Urothelium cell line (cell line): ENCODE data around the gene TEX12.
A peak's percentile ranks its signal among the peaks of the same experiment; 100 is the strongest.
"Not testable (repeated sequence)": the region's sequence is repeated elsewhere in the genome, so short reads cannot be mapped to it uniquely, and the experiment has no call there.

ENCODE experiments used
- DNase-seq: peaks from one replicate; pipeline ENCODE4 v3.0.0; 2011; ENCODE audit warnings: low spot score, mixed read lengths
- FAIRE-seq: peaks from 2 replicates; lab custom pipeline; 2011; peaks lifted over from hg19 to GRCh38; lab: Jason Lieb, UNC

Gene TEX12, protein sequence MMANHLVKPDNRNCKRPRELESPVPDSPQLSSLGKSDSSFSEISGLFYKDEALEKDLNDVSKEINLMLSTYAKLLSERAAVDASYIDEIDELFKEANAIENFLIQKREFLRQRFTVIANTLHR

DNA sequence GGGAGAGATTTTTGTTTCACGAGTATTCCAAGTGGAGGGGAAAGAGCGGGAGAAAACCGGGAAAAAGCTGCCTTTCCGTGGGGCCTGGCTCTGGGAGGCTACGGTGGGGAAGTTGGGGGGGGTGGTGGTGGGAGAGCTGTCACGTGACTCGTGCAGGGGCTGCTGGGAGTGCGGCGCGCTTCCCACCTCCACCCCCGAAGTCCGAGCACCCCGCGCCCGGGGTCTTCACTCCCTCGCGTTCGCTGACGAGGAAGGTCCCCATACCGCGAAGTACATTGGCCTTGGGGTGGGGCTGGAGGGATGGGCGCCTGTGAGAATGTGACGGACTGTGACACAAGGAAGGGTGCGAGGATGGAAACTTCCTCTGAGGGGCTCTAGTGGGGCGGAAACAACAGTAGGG lies at the start of gene TEX12:
TEX12 (plus strand) TSS at position 228 of the 400 bp plus-strand sequence. CDS start 1,897 bp downstream, outside the sequence.
- peak; percentile 69 for FAIRE-seq

GRCh38 chr11:112118176-112118575 lies 49.0 kb upstream of the TEX12 start:
- FAIRE-seq (no peak), DNase-seq (no peak)

More for the DNA sequence above, at the start of gene TEX12:
- DNase-seq, result no peak

GRCh38 chr11:112121981-112122615 lies 45.1 kb upstream of the TEX12 start:
- no peak for DNase-seq
- FAIRE-seq, result no peak

DNA sequence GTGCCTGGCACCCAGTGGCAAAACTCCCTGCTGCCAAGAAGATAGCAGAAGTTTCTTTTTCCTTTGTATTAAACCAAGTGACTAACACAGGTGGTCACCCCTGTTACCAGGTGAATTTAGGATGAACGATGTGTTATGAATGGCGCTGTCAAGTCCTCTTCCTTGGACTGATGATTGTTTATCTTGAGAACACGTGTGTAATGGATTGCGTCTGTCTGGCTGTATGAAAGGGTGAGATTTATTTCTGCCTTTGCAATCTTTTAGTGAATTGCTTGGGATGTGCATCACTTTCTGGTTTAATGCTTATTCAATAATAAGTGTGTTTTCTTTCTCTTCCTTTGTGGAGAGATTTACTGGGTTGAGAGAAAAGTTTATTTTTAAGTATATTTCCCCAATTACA lies 44.0 kb upstream of the TEX12 start:
- FAIRE-seq, result no peak
- DNase-seq, result no peak

DNA sequence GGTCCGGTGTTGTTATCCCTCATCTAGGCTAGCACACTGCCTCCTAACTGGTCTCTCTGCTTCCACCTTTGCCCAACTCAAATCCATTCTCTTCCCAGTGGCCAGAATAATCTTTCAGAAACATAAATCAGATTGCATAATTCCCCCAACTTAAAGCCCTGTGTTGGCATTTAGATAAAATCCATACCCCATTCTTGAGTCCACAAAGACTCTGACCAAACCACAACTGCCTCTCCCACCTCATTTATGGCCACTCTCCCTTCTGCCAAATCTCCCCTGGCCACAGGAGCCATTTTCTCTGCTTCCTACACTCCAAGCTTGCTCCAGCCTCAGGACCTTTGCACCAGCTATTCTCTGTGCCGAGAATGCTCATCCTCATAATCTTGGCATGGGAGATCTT lies 40.1 kb upstream of the TEX12 start:
- DNase-seq (no peak), FAIRE-seq (no peak)

DNA sequence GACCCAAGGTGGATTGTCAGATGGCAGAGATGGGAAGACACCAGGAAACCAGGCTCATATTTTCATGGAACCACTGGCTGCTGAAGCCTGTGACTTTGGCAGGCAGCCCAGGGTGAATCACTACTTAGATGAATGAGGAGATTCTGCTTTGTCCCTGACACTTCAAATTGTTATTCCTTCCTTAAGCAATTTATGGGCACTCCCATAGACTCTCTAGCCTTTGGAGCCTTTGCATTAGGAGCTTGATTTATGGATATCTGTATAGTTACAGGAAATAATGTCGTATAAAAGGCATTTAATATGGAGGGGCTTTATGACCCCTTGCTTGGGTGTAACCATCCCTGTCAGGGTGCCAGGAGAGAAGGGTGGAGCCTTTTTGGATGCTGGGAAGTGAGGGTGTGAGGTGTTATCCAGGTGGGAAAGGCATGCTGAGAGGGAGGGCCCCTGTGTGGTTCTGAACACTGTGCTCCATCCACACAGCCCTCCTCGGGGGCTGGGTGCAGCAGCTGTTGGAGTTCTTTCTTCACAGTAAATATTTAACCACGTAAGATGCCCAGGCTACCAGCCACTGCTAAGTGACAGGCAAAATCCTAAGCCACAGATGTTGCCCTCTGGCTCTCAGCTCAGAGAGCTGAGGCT lies 38.6 kb upstream of the TEX12 start:
- FAIRE-seq (no peak), DNase-seq (peak; percentile 89)

GRCh38 chr11:112129656-112130055 lies 37.5 kb upstream of the TEX12 start:
- FAIRE-seq (no peak), DNase-seq (no peak)

DNA sequence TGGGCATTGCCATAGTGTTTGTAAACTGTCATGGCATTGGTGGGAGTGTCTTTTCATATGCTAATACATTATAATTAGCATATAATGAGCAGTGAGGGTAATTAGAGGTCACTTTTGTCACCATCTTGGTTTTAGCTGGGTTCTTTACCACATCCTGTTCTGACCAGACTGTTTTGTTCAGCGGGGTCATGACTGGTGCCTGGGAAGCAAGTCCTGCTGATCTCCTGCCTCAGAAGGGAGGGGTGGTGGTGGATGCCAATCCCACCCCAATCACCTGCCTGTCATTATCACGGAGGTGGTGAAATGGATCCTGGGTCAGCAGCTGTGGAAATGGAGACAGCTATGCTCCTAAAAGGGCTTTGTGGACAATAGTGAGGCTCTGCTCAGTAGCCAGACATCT lies 34.4 kb upstream of the TEX12 start:
- FAIRE-seq, result peak; percentile 63
- DNase-seq, result peak; percentile 25

- FAIRE-seq, result no peak
Measured at GRCh38 chr11:112134473-112134872, 32.7 kb upstream of the TEX12 start.

GRCh38 chr11:112143597-112143996 lies 23.6 kb upstream of the TEX12 start:
- no peak for FAIRE-seq

More at GRCh38 chr11:112134473-112134872, 32.7 kb upstream of the TEX12 start:
- DNase-seq, result no peak

GRCh38 chr11:112150517-112150916 lies 16.7 kb upstream of the TEX12 start:
- no peak for DNase-seq
- FAIRE-seq, result no peak

More at GRCh38 chr11:112143597-112143996, 23.6 kb upstream of the TEX12 start:
- DNase-seq, result no peak

DNA sequence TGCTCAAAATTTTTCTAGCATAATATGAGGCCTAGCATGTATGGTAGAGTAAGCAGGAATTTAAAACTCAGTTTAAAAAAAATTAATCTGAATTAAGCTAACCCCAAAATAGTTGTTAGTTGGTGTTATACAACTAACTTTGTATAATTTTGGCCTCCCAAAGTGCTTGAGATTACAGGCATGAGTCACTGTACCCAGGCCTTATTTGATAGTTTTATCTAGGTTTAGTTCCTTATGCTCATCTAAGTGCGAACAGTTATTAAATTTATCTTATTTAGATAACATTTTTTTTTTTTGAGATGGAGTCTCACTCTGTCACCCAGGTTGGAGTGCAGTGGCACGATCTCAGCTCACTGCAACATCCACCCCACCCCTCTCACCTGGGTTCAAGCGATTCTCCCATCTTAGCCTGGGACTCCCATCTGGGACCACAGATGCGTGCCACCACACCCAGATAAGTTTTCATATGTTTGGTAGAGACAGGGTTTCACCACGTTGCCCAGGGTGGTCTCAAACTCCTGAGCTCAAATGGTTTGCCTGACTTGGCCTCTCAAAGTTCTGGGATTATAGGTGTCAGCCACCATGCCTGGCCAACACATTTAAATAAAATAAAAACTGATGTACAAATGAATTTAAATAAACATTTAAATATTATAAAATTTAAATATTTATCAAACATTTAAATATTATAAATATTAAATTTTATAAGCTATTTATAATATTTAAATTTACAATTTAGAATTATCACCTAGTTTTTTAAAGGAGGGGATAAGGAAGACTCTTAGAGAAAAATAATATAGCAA lies 10.8 kb upstream of the TEX12 start:
- FAIRE-seq (no peak), DNase-seq (no peak)

DNA sequence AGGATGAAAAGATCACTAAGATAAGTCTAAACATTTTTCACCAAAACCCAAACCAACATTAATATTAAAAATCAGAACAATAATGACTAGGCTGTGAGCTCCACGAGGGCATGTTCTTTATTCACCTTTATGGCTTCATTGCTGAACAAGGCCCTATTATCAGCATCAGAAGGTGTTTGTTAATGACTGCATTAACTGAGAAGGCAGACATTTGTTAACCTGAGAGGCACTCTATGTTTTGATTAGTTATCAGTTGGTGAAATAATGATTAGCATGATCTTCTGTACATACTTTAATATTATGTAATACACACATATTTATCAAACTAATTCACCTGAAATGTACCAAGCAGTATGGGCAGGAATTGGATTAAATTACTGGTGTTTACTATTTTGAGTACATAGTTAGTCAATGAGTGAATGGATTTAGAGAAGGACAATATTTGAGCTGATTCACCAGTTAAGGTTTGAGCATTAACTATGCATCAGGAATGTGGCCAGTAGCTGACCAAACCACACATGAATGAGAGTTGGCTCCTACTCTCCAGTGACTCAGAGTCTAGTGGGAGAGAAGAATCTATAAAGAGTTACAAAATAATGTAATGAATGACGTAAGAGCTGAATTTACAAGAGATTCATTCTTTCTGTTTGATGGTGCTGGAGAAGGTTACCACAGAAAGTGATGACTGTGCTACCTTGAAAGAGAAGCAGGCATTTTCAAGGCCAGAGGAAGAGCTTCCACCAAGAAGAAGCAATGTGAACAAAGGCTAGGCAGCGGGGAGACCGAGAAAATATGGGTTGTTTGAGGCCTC lies 10.0 kb upstream of the TEX12 start:
- FAIRE-seq (peak; percentile 89), DNase-seq (peak; percentile 90)

DNA sequence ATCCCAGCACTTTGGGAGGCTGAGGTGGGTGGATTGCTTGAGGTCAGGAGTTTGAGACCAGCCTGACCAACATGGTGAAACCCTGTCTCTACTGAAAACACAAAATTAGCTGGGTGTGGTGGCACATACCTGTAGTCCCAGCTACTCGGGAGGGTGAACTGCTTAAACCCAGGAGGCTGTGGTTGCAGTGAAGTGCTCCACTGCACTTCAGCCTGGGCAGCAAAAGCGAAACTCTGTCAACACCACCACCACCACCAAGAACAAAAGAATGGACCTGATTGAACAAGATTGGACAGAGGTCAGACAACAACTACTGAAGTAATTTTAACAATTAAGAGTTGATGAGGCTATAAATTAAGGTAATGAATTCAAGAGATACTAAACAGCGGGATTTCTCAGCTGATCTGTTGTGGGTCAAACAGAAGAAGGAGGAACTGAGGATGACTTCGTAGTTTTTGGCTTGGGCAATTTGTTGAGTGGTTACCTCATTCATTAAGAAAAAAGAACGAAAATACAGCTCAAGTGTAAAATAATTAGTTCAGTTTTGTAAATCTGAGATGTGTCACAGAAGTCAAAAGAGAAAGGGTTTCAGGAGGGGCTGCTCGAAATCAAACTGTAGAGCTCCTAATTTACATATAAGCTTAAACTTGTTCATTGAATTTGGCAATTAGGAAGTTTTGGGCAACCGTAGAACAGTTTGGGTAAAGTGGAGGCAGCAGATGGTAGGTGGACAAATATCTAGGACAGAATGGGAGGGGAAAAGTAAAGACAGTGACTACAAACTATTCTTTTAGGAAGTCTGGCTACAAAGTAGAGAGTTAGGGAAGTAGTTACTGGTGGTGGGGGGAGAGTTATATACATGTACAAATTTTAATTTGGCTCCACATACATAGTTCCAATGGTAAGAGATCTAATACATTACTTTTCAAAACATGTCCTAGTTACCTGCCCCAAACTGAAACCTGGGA lies 7.8 kb upstream of the TEX12 start:
- FAIRE-seq, result peak; percentile 40
- no peak for DNase-seq

DNA sequence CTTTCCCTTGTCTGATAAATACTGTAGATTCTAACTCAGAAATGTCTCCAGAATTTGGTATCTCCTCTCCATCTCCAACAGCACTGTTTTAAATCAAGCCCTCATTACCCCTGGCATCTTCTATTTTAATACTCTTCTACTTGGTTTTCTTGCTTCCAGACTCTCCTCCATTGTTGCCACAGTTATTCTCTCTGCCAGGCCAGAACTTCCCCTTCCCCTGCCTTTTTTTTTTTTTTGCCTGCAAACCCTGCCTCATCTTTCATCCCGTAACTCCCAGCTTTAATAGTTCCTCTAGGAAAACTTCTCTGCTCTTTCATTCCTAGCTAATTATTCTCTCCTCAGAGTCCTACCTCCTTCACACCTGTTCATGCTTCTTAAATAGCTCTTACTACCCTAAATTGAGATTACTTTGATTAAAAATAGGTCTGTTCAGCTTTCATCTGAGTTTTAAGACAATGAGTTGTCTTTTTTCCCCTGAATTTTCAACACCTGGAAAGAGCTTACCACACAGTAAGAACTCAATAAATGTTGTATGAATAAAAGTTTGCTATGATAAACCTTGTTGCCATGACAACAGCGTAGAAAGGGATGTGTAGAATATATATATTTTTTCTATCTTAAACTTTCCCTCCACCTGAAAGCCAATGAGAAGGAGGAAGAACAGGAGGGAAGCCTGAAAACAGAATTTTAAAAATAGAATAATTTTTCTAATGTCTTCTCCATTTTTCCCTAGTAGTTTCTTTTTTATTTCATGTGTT lies 6.9 kb upstream of the TEX12 start:
- FAIRE-seq, result no peak

DNA sequence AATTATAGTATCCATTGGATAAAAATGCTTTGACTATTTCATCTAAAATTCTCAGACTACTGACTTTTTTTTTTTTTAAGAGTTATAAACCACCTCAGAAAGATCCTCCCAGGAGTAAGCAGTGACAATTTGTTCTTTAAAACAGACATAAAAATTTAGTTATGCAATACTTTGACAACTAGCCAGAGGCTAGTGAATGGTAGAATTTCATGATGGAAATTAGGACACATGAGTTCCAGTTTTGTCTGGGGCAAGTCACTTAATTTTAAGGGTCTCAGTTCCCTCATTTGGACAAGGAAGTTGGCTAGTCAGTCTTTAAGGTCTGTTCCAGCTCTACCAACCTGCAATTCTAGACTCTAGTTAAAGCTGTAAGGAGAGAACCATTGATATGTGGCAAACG lies 6.2 kb upstream of the TEX12 start:
- DNase-seq (no peak), FAIRE-seq (no peak)

More for the DNA sequence above, 6.9 kb upstream of the TEX12 start:
- no peak for DNase-seq

GRCh38 chr11:112162200-112162599 lies 5.0 kb upstream of the TEX12 start:
- FAIRE-seq, result peak; percentile 5
- DNase-seq, result not testable (repeated sequence)

GRCh38 chr11:112162761-112163546 lies 4.2 kb upstream of the TEX12 start:
- FAIRE-seq, result no peak

More at GRCh38 chr11:112162761-112163546, 4.2 kb upstream of the TEX12 start:
- DNase-seq, result no peak
